Activated CD8-positive, alpha-beta memory T cell treated with anti-CD3 and anti-CD28 coated beads, Interleukin-2, amount 10 ng/mL, durations not matched to agents 7 days and 5 days (primary cell): Measurements from ENCODE around the gene RHBG. TPM values are rescaled to one million over a fixed set of nuclear protein-coding genes. Genes with fewer than 3 reads are reported as not detected.
A peak's percentile ranks its signal among the peaks of the same experiment; 100 is the strongest.

Experiments used
- ATAC-seq: fragments of 150-1000 bp; cut with Tn5 transposase; one replicate; pipeline ENCODE4 v1.10.0; 2021; ENCODE audit warnings: moderate library complexity
- CTCF ChIA-PET: fragments of 350-600 bp; sonication (Branson Sonifier 250); formaldehyde crosslinking; loops from one replicate; lab custom pipeline; 2021; ENCODE audit warnings: antibody characterized with exemption; lab: Charles Lee
- DNase-seq: peaks from one replicate; pipeline ENCODE4 v3.0.0-alpha.2; 2020
- H3K27ac Mint-ChIP-seq: one replicate; pipeline ENCODE4 v1.8.0; 2021; ENCODE audit warnings: mild to moderate bottlenecking, mixed read lengths
- H3K27me3 Mint-ChIP-seq: one replicate; pipeline ENCODE4 v1.8.0; 2021; ENCODE audit warnings: mixed read lengths
- H3K36me3 Mint-ChIP-seq: one replicate; pipeline ENCODE4 v1.8.0; 2021; ENCODE audit warnings: mild to moderate bottlenecking, mixed read lengths
- H3K4me1 Mint-ChIP-seq: one replicate; pipeline ENCODE4 v1.8.0; 2021; ENCODE audit warnings: mixed read lengths
- H3K4me3 Mint-ChIP-seq: one replicate; pipeline ENCODE4 v1.8.0; 2021; ENCODE audit warnings: mild to moderate bottlenecking, moderate library complexity, mixed read lengths
- H3K9me3 Mint-ChIP-seq: one replicate; pipeline ENCODE4 v1.8.0; 2022; ENCODE audit warnings: low read depth, mixed read lengths
- total RNA-seq, 2 experiments: library from RNA; stranded (reverse); gene quantifications; one replicate each; pipeline ENCODE4 v1.2.3, GENCODE V29; 2021

RHBG gene
- total RNA-seq, 2 experiments from 2014 or later, result not detected

DNA sequence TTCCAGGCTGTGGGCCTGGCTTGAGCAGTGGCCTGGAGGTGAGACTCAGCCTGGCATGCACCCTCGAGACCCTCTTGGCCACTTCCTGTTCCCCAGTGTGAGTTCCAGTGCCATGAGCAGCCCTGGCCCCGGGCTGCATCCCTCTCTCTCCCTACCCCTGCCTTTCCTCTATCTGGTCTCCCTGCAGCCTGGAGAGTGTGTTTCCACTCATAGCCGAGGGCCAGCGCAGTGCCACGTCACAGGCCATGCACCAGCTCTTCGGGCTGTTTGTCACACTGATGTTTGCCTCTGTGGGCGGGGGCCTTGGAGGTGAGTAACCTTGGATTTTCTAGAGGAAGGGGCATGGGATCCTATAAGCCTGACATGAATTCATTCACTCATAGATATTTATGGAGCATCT lies 13.6 kb downstream of the RHBG start:
- peaks cover 6% of the 10 kb centered on the region for H3K4me1 Mint-ChIP-seq
- CTCF ChIA-PET, result interaction anchor here (0.8 to 13.1 kb wide), 8 partner anchors 9 to 226 kb away, joined by 3 to 463 read pairs (median 4); no protein-coding TSS in a partner anchor

DNA sequence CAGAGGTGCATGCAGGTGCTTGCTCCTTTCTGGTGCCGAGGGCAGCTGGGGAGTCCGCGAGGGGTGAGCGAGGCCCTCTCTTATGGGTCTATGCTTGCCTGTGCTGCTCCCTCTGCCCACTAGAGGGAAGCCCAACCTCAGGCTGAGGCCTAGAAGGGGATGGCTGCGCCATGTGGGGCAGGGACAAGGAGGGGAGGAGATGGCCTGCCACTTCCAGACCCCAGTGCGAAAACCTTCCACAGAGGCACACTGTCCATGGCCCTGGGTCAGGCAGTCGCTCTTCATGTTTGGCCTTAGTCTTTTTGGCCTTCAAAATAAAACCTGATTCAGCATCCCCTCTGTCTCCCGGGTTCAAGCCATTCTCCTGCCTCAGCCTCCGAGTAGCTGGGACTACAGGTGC lies 14.0 kb downstream of the RHBG start:
- no peak overlapping the region for H3K4me3 Mint-ChIP-seq
- peaks cover 14% of the 10 kb centered on the region for H3K27me3 Mint-ChIP-seq
- peak; percentile 74 for DNase-seq
- no peaks in the 10 kb centered on the region for H3K9me3 Mint-ChIP-seq
- no peak overlapping the region for H3K27ac Mint-ChIP-seq
- peak; percentile 84 for ATAC-seq
- CTCF ChIA-PET, result interaction anchor here (0.8 to 13.1 kb wide), 9 partner anchors 9 to 225 kb away, joined by 3 to 463 read pairs (median 6); no protein-coding TSS in a partner anchor
- peaks cover 6% of the 10 kb centered on the region for H3K4me1 Mint-ChIP-seq
- no peaks in the 10 kb centered on the region for H3K36me3 Mint-ChIP-seq

More for the DNA sequence above, 13.6 kb downstream of the RHBG start:
- Mint-ChIP-seq H3K9me3 (no peaks in the 10 kb centered on the region), H3K36me3 (no peaks in the 10 kb centered on the region), H3K27ac (no peak overlapping the region), H3K27me3 (peaks cover 12% of the 10 kb centered on the region), H3K4me3 (no peak overlapping the region)
- no peak for DNase-seq
- ATAC-seq, result no peak

DNA sequence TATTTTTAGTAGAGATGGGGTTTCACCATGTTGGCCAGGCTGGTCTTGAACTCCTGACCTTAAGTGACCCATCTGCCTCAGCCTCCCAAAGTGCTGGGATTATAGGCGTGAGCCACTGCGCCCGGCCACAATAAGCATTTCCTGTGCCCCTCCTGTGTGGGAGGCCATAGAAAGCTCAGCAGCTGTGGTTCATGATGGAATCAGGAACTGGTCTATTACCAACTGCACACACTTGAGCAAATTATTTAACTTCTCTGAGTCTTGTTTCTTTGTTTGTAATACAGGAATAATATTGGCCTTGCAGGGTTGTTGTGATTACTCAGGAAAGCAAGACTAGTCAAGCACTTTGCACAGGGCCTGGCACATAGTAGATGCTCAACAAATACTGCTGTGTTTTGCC lies 15.0 kb downstream of the RHBG start:
- no peak for ATAC-seq
- CTCF ChIA-PET, result interaction anchor here (0.7 to 13.1 kb wide), 9 partner anchors 21 to 224 kb away, joined by 3 to 463 read pairs (median 19); no protein-coding TSS in a partner anchor
- no peak overlapping the region for H3K4me3 Mint-ChIP-seq
- no peaks in the 10 kb centered on the region for H3K36me3 Mint-ChIP-seq
- H3K4me1 Mint-ChIP-seq, result peaks cover 9% of the 10 kb centered on the region
- H3K27me3 Mint-ChIP-seq, result peaks cover 21% of the 10 kb centered on the region
- no peak for DNase-seq
- H3K9me3 Mint-ChIP-seq, result no peaks in the 10 kb centered on the region
- H3K27ac Mint-ChIP-seq, result no peak overlapping the region

DNA sequence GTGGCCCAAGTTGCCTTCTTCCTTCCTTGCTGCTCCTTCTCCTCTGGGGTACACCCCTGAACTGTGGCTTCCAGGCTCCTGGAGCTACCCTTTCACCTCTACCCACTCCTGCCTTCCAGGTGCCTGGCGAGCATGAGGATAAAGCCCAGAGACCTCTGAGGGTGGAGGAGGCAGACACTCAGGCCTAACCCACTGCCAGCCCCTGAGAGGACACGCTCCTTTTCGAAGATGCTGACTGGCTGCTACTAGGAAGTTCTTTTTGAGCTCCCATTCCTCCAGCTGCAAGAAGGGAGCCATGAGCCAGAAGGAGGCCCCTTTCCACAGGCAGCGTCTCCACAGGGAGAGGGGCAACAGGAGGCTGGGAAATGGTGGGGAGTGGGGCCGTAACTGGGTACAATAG lies 15.6 kb downstream of the RHBG start:
- H3K27me3 Mint-ChIP-seq, result peaks cover 28% of the 10 kb centered on the region
- no peak overlapping the region for H3K4me3 Mint-ChIP-seq
- CTCF ChIA-PET, result interaction anchor here (0.7 to 13.1 kb wide), 17 partner anchors 11 to 305 kb away, joined by 3 to 463 read pairs (median 15); no protein-coding TSS in a partner anchor
- H3K36me3 Mint-ChIP-seq, result no peaks in the 10 kb centered on the region
- DNase-seq (no peak), ATAC-seq (no peak)
- H3K4me1 Mint-ChIP-seq, result peaks cover 9% of the 10 kb centered on the region
- H3K9me3 Mint-ChIP-seq, result no peaks in the 10 kb centered on the region
- no peak overlapping the region for H3K27ac Mint-ChIP-seq

DNA sequence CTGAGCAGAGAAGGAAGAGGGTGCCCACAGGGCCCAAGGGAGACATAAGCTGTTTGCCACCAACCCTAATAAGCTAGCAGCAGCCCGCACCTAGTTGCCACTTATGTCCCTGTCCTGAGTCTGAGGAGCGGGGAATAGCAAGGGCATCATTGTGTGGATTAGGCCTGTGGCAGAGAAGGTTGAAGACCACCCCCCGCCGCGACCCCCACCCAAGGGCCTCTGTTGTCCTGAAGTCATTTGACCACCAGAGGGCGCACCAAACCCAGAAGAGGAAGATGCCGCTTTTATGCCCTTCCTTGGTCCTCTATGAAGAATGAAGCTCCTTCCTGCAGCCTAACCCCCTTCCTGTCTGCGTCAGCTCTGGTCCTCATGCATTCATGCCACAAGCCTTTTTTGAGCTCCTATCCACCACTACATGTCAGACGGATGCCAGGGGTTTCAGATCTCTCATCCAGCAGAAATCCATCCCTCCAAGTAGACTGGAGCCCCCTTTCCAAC lies 16.6 kb downstream of the RHBG start:
- ATAC-seq (peak; percentile 79), DNase-seq (peak; percentile 84)
- Mint-ChIP-seq H3K4me1 (peaks cover 9% of the 10 kb centered on the region), H3K4me3 (no peak overlapping the region), H3K27me3 (peaks cover 37% of the 10 kb centered on the region), H3K9me3 (no peaks in the 10 kb centered on the region), H3K27ac (no peak overlapping the region), H3K36me3 (no peaks in the 10 kb centered on the region)
- CTCF ChIA-PET, result interaction anchor here (0.6 to 13.1 kb wide), 91 partner anchors 8 to 1512 kb away, joined by 3 to 463 read pairs (median 6); partner anchors contain the start of genes BCAN, BGLAP, GPATCH4 and HAPLN2

DNA sequence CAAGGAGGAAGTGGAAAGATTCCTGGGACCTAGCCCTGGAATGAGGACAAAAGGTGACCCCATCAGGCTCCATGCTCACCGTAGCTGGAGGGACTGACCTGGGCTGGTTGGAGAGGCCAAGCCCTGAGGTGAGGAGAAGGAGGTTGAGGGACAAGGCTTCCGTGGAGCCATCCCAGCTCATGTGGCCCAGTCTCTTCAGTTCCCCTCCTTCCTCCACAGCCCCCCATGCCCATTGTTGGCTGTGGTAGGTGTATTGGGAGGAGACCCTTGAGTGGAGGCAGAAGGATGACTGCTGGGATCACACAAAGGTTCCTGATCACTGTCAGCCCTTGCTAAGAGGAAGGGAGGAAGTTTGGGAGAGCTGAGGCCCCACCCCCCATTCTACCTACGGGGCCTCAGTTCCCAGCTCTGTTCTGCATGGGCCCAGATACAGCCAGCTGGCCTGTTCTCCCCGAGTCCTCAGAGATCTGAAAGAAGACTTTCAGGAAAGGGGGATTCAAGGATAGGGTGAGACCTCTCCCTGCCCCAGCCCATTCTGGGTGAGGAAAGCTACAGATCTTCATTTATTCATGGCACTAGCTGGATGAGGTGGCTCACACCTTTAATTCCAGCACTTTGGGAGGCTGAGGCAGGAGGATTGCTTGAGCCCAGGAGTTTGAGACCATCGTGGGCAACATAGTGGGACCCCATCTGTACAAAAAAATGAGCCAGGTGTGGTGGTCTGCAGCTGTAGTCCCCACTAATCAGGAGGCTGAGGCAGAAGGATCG lies 17.3 kb downstream of the RHBG start:
- H3K9me3 Mint-ChIP-seq, result no peaks in the 10 kb centered on the region
- CTCF ChIA-PET, result interaction anchor here (0.6 to 13.1 kb wide), 93 partner anchors 7 to 1513 kb away, joined by 3 to 463 read pairs (median 6); partner anchors contain the start of genes BCAN, BGLAP, GPATCH4 and HAPLN2
- no peak for DNase-seq
- no peak overlapping the region for H3K27ac Mint-ChIP-seq
- peaks cover 40% of the 10 kb centered on the region for H3K27me3 Mint-ChIP-seq
- H3K4me3 Mint-ChIP-seq, result no peak overlapping the region
- peaks cover 9% of the 10 kb centered on the region for H3K4me1 Mint-ChIP-seq
- no peaks in the 10 kb centered on the region for H3K36me3 Mint-ChIP-seq
- no peak for ATAC-seq

DNA sequence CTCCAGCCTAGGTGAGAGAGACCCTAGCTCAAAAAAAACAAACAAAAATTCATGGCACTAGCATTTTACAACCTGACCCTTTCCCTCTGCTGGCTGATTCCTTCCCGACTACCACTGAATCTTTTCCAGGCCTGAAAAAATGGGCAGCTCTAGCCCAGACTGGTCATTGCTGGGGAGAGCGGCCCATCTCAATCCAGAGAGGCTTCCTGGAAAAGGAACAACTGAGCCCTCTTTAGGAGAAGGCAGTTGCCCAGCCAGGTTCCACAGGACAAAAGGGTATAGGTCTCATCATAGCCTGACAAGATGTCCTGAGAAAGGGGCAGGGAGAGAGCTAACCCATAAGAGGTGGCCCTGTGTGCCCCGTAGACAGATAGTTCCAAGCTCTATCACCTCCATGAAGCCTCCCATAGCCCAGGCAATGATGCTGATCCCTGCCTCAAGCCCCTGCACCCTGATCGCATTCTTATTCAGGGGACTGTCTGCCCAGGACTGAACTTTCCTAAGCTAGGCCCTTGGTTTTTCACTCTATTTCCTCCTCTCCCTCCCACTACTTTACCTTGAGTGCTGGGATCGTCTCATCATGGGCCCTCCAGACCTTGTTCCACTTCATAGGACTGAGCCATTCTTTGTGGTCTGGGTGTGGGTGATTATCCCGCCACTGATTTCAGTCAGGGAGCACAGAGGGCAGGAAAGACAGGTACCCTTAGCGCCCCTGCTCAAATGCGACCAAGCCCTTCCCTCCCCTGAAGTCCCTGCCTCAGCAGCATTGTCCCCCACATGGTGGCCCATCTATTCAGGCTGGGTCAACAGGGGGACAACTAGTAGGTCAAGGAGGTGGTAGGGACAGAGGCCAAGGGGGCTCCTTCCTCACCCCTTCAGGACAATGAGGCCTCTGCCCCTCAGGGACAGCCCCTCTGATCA lies 18.2 kb downstream of the RHBG start:
- no peak overlapping the region for H3K27ac Mint-ChIP-seq
- H3K4me3 Mint-ChIP-seq, result no peak overlapping the region
- no peak for DNase-seq
- no peak for ATAC-seq
- H3K4me1 Mint-ChIP-seq, result peaks cover 9% of the 10 kb centered on the region
- CTCF ChIA-PET, result interaction anchor here (0.8 to 13.1 kb wide), 15 partner anchors 12 to 339 kb away, joined by 3 to 463 read pairs (median 22); no protein-coding TSS in a partner anchor
- H3K36me3 Mint-ChIP-seq, result no peaks in the 10 kb centered on the region
- peaks cover 40% of the 10 kb centered on the region for H3K27me3 Mint-ChIP-seq
- H3K9me3 Mint-ChIP-seq, result no peaks in the 10 kb centered on the region

DNA sequence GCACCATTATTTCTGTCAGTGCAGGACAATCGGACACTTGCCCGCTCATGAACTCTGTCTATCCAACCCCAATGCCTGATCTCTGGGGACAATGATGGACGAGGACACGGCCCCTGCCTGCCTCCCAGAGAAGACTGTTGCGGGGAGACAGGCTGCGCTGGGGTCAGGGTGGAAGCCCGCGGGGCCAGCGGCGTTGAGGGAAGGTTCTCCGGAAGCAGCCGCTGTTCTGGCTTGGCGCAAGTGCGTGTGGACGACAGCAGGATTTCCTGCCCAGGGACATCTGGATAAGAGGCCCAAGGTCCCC lies 18.8 kb downstream of the RHBG start:
- CTCF ChIA-PET, result interaction anchor here (2.9 to 13.1 kb wide), 3 partner anchors 45 to 223 kb away, joined by 60 to 463 read pairs (median 107); no protein-coding TSS in a partner anchor
- ATAC-seq, result no peak
- Mint-ChIP-seq H3K36me3 (no peaks in the 10 kb centered on the region), H3K27ac (no peak overlapping the region), H3K4me3 (no peak overlapping the region), H3K9me3 (no peaks in the 10 kb centered on the region), H3K27me3 (peaks cover 40% of the 10 kb centered on the region), H3K4me1 (peaks cover 9% of the 10 kb centered on the region)
- DNase-seq, result no peak

DNA sequence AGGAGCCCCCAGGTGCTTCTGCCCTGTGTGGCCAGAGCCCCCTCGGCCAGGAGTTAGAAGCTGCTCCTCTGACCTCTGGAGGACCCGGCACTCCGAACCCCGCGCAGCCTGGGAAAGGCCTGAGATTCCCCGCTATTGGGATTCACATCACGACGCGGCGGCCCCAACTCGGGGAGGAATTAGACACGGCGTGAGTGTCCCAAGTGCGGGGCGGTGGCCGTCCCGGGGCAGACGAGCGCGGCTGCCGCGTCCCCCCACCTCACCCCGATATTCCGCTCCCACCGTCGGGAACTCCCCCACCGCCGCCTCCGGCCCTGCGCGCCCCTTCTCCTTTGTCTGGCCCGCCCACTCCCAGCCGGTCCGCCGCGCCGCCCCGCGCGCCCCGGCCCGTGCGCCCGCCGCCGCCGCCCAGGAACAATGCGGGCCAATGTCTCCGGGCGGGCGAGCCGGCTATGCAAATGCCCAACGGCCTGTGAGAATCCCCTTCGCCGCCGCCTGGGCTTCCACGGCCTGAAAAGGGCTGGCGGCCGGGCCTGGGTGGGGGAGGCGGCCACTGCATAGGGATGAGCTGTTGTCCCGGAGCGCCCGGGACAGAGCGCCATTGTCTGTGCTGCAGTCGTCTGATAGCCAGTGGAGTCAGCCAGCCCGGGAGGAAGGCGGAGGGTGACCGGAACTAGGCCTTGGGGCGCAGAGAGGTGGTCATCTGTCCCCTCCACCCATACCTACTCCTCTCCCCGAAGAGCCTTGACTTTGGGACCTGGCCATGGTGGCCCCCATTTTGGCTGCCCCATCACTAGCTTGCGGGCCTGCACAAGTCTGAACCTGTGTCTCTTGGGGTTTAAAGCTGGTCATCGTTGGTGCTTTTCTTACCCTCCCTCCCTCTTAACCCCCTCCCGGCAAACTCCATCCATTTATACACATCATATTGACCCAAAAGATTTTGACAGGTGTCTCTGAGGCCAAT lies 19.4 kb downstream of the RHBG start:
- Mint-ChIP-seq H3K4me1 (peaks cover 9% of the 10 kb centered on the region), H3K4me3 (no peak overlapping the region), H3K27ac (no peak overlapping the region), H3K27me3 (peaks cover 40% of the 10 kb centered on the region), H3K9me3 (no peaks in the 10 kb centered on the region), H3K36me3 (no peaks in the 10 kb centered on the region)
- ATAC-seq (no peak), DNase-seq (no peak)
- CTCF ChIA-PET, result interaction anchor here (0.6 to 13.1 kb wide), 3 partner anchors 62 to 225 kb away, joined by 3 to 463 read pairs (median 4); no protein-coding TSS in a partner anchor

DNA sequence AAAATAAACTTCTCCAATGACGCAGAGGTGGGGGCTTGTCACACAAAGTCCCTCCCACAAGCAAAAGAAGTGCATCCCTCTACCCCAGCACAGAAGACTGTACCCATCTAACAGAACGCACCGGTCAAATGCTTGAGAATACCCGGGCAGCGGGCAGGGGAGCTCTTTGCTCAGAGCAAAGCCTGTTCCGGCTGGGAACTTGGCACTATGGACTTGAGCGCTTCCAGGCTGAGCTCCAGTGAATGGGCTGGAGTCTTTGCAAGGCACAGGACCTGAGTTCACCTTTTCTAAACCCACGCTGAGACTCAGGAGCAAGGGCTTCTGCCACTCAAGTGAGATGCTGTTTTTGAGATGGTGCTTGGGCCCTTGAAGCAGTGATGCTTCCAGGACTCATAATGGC lies 20.3 kb downstream of the RHBG start:
- H3K4me3 Mint-ChIP-seq, result no peak overlapping the region
- CTCF ChIA-PET, result interaction anchor here (0.6 to 13.1 kb wide), 4 partner anchors 61 to 219 kb away, joined by 3 to 463 read pairs (median 3); no protein-coding TSS in a partner anchor
- ATAC-seq (no peak), DNase-seq (no peak)
- H3K4me1 Mint-ChIP-seq, result peaks cover 7% of the 10 kb centered on the region
- no peaks in the 10 kb centered on the region for H3K9me3 Mint-ChIP-seq
- no peak overlapping the region for H3K27ac Mint-ChIP-seq
- no peaks in the 10 kb centered on the region for H3K36me3 Mint-ChIP-seq
- peaks cover 40% of the 10 kb centered on the region for H3K27me3 Mint-ChIP-seq

DNA sequence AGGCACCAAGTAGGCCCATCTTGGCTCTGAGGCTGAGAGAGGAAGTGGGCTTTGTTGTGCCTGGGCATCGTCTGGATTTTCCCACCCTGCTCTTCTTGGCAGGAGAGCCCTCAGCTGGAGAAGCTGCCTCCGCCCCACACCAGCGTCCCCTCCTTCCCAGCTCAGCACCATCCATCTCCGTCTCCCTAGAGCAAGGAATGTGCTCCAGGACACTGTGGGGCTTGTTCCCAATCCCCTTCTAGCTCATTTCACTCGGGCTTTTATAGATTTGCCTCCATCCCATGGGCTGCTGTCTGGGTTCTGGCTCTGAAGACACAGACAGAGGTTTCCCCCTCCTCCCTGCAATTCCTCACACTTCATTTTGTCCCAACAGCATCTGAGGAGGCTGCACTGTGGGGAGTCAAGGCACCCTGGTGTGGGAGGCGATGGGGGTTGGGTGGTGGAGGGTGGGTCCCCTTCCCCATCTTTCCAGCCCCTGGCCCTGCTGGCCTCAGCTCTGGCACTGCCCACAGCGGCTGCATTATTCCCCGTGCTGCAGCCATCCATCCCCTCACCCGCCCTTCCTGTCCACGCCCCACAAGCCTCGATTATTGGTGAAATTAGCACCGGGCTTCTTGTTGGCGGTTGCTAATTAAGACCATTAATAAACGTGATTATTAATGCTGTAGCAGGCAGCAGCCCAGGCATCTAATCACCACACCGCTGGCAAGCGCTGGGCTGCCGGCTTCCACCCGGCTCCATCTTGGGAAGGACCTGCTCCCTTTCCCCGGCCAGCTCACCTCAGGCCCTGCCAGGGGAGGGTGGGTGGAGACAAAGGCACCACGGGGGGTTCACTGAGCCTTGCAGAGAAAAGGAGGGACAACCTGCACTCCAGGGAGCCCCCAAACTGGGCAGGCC lies 21.7 kb downstream of the RHBG start:
- ATAC-seq, result no peak
- no peaks in the 10 kb centered on the region for H3K36me3 Mint-ChIP-seq
- H3K9me3 Mint-ChIP-seq, result no peaks in the 10 kb centered on the region
- peaks cover 40% of the 10 kb centered on the region for H3K27me3 Mint-ChIP-seq
- DNase-seq, result no peak
- H3K4me1 Mint-ChIP-seq, result peaks cover 6% of the 10 kb centered on the region
- CTCF ChIA-PET, result interaction anchor here (1.3 to 13.1 kb wide), 3 partner anchors 60 to 218 kb away, joined by 3 to 463 read pairs (median 3); no protein-coding TSS in a partner anchor
- H3K4me3 Mint-ChIP-seq, result no peak overlapping the region
- H3K27ac Mint-ChIP-seq, result no peak overlapping the region
